ENCODE data around the gene CLCN7.

CLCN7 gene

GRCh38 chr16:1431497-1432270 is 43.1 kb downstream of the CLCN7 start:
- no peak for DNase-seq (ENCODE audit: low read depth)

- no peak for DNase-seq (ENCODE audit: low read depth)
Measured at GRCh38 chr16:1430759-1431496, 43.9 kb downstream of the CLCN7 start, which contains the start of gene PERCC1. Gene PERCC1, plus strand, starts transcription at chr16:1431078. Its CDS starts 1,516 bp downstream, at chr16:1432594.

GRCh38 chr16:1430214-1430758 is 44.5 kb downstream of the CLCN7 start:
- no peak for DNase-seq (ENCODE audit: low read depth)

- no peak for DNase-seq (ENCODE audit: low read depth)
Measured at GRCh38 chr16:1429631-1430030, 45.2 kb downstream of the CLCN7 start.

- DNase-seq (ENCODE audit: low read depth), result no peak
Measured at GRCh38 chr16:1429012-1429411, 45.8 kb downstream of the CLCN7 start.

- no peak for DNase-seq (ENCODE audit: low read depth)
Measured at GRCh38 chr16:1428511-1428910, 46.3 kb downstream of the CLCN7 start.

GRCh38 chr16:1427473-1428461 is 47.1 kb downstream of the CLCN7 start:
- no peak for DNase-seq (ENCODE audit: low read depth)

- no peak for DNase-seq (ENCODE audit: low read depth)
Measured at GRCh38 chr16:1426734-1427471, 47.9 kb downstream of the CLCN7 start.

- DNase-seq (ENCODE audit: low read depth), result no peak
Measured at GRCh38 chr16:1425616-1426370, 49.0 kb downstream of the CLCN7 start.

GRCh38 chr16:1424028-1424427 is 50.8 kb downstream of the CLCN7 start:
- no peak for DNase-seq (ENCODE audit: low read depth)

- DNase-seq (ENCODE audit: low read depth), result no peak
Measured at GRCh38 chr16:1422076-1422475, 52.8 kb downstream of the CLCN7 start.

- DNase-seq (ENCODE audit: low read depth), result no peak
Measured at GRCh38 chr16:1420111-1420539, 54.7 kb downstream of the CLCN7 start.

GRCh38 chr16:1416521-1416941 is 58.3 kb downstream of the CLCN7 start:
- no peak for DNase-seq (ENCODE audit: low read depth)

- DNase-seq (ENCODE audit: low read depth), result peak; percentile 64
Measured at GRCh38 chr16:1414532-1415260, 60.1 kb downstream of the CLCN7 start, which contains the start of gene UNKL. Gene UNKL, minus strand, starts transcription at chr16:1414704. Its CDS starts 13 bp downstream, at chr16:1414691.

- peak; percentile 46 for DNase-seq (ENCODE audit: low read depth)
Measured at GRCh38 chr16:1413684-1414531, 60.9 kb downstream of the CLCN7 start.

GRCh38 chr16:1412847-1413246 is 62.0 kb downstream of the CLCN7 start:
- no peak for DNase-seq (ENCODE audit: low read depth)

- DNase-seq (ENCODE audit: low read depth), result peak; percentile 87
Measured at GRCh38 chr16:1408171-1408837, 66.5 kb downstream of the CLCN7 start.

GRCh38 chr16:1407753-1408152 is 67.1 kb downstream of the CLCN7 start:
- DNase-seq (ENCODE audit: low read depth), result peak; percentile 47
